ENCODE measurements around the gene NDUFB10. TPM values are rescaled to one million over a fixed set of nuclear protein-coding genes. Genes with fewer than 3 reads are reported as not detected.

The NDUFB10 gene
- polyA plus RNA-seq, 1 of the 3 experiments (the other 2 are of a cell fraction), result 468 TPM

- Histone ChIP-seq H4K20me1 (ENCODE audit: insufficient read depth) (peaks cover 65% of the 10 kb centered on the region), H3K4me2 (peak overlapping the region; percentile 97), H3K79me2 (ENCODE audit: insufficient read depth) (peaks cover 82% of the 10 kb centered on the region), H3K9me3 (no peaks in the 10 kb centered on the region), H3K4me3 (ENCODE audit: low read depth in 2 of 2, low read length in 1 of 2) (peak overlapping the region; percentile 90 to 91; a peak in 3 of 4 replicates), H3K4me1 (ENCODE audit: control insufficient read depth in 1 of 2, insufficient read depth in 2 of 2, low read depth in 1 of 2, low read length in 1 of 2) (peaks cover 24 to 61% of the 10 kb centered on the region in 2 experiments; a peak in 3 of 4 replicates), H3K36me3 (replicated peaks in 1 of 2; ENCODE audit: control insufficient read depth in 1 of 2, insufficient read depth in 2 of 2, low read length in 1 of 2) (peaks cover 3 to 19% of the 10 kb centered on the region in 2 experiments), H3F3A (replicated peaks; ENCODE audit: insufficient read depth) (peaks cover 15% of the 10 kb centered on the region), H3K27ac (ENCODE audit: low read depth in 2 of 2, low read length in 1 of 2) (peak overlapping the region in 1 of 2 experiments; percentile 19; a peak in 1 of 4 replicates), H3K9me2 (no peaks in the 10 kb centered on the region), H3K9ac (peak overlapping the region; percentile 95), H2AFZ (ENCODE audit: low read depth) (no peak overlapping the region), H3K27me3 (ENCODE audit: insufficient read depth) (no peaks in the 10 kb centered on the region)
- WGBS (ENCODE audit: low lambda C conversion rate), result 95% methylated on average over 8 of the region's 16 CpGs
- CTCF ChIA-PET, result interaction anchor here (1.1 to 1.7 kb wide), 2 partner anchors 18 to 40 kb away, joined by 3 to 5 read pairs; partner anchors contain the start of genes NTHL1 and TSC2
- TF ChIP-seq TEAD4 (IDR thresholded peaks at IDR 0.05; ENCODE audit: borderline replicate concordance, insufficient read depth), result no peak
- no peak for TF ChIP-seq NRF1 (IDR thresholded peaks at IDR 0.05; ENCODE audit: low read depth, low read length)
- no peak for TF ChIP-seq FOSL2 (IDR thresholded peaks at IDR 0.05; ENCODE audit: borderline replicate concordance, low read depth)
- TF ChIP-seq EZH2phosphoT487 (IDR thresholded peaks at IDR 0.05; ENCODE audit: borderline replicate concordance, low read depth), result no peak
- TF ChIP-seq RXRA (IDR thresholded peaks at IDR 0.05; ENCODE audit: borderline replicate concordance, low read depth), result no peak
- TF ChIP-seq GATA2 (CRISPR knock-in tag; IDR thresholded peaks at IDR 0.05), result no peak
- no peak for TF ChIP-seq POLR2AphosphoS5 (IDR thresholded peaks at IDR 0.05; ENCODE audit: low read depth, low read length)
- TF ChIP-seq EP300 (IDR thresholded peaks at IDR 0.05; ENCODE audit: borderline replicate concordance in 1 of 2, low read depth in 1 of 2, low read length in 1 of 2), result no peak
- no peak for TF ChIP-seq RAD21 (IDR thresholded peaks at IDR 0.05; ENCODE audit: low read length)
- no peak for TF ChIP-seq NFIC (IDR thresholded peaks at IDR 0.05; ENCODE audit: borderline replicate concordance)
- TF ChIP-seq, protein P1, sequence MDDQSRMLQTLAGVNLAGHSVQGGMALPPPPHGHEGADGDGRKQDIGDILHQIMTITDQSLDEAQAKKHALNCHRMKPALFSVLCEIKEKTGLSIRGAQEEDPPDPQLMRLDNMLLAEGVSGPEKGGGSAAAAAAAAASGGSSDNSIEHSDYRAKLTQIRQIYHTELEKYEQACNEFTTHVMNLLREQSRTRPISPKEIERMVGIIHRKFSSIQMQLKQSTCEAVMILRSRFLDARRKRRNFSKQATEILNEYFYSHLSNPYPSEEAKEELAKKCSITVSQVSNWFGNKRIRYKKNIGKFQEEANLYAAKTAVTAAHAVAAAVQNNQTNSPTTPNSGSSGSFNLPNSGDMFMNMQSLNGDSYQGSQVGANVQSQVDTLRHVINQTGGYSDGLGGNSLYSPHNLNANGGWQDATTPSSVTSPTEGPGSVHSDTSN (IDR thresholded peaks at IDR 0.05), result no peak
- TF ChIP-seq USF2 (IDR thresholded peaks at IDR 0.05; ENCODE audit: borderline replicate concordance, low read depth, low read length), result no peak
- TF ChIP-seq ELF1 (IDR thresholded peaks at IDR 0.05), result no peak
- DNase-seq, result no peak
- POLR2A ChIA-PET, result interaction anchor here (1.4 kb wide), 1 partner anchor 148 kb away, joined by 8 read pairs; the partner anchor contains the start of gene TRAF7
Measured at GRCh38 chr16:2007081-2007836, 47.9 kb downstream of the NDUFB10 start.

DNA sequence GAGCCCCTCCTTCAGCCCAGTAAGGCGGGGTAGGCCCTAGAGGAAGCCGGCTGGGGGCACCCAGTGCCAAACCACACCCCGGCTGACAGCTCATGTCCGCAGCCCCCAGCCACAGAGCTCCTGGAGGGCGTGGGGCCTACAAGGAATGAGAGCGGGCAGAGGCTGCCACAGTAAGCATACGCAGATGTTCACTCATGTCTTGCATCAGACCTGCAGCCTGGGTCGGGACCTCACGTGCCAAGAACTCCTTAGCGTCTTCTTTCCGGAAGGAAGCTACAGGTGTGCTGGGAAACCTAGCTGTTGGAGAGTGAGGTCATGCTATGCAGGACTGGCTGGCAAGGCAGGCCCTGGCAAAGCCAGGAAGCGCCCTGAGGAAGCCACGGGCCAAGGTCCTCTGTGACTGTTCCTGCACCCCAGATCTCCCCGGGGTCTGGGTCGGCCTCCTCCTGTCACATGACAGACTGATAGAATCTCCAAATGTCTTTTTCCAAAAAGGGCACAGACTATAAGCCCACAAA is 48.7 kb downstream of the NDUFB10 start:
- peak overlapping the region; percentile 95; the same call in 1 of the 2 replicates for H3K9ac ChIP-seq
- no peaks in the 10 kb centered on the region for H3K9me3 ChIP-seq
- H3K27ac ChIP-seq (ENCODE audit: low read depth in 2 of 2, low read length in 1 of 2), result peak overlapping the region; percentile 19 to 72; a peak in 2 of 4 replicates
- H3K4me1 ChIP-seq (ENCODE audit: control insufficient read depth in 1 of 2, insufficient read depth in 2 of 2, low read depth in 1 of 2, low read length in 1 of 2), result peaks cover 24 to 61% of the 10 kb centered on the region in 2 experiments; a peak in 3 of 4 replicates
- H3K4me2 ChIP-seq, result peak overlapping the region; percentile 97
- peak overlapping the region; percentile 90 to 91 for H3K4me3 ChIP-seq (ENCODE audit: low read depth in 2 of 2, low read length in 1 of 2)
- peaks cover 2 to 11% of the 10 kb centered on the region in 2 experiments for H3K36me3 ChIP-seq (replicated peaks in 1 of 2; ENCODE audit: control insufficient read depth in 1 of 2, insufficient read depth in 2 of 2, low read length in 1 of 2)
- H2AFZ ChIP-seq (ENCODE audit: low read depth), result no peak overlapping the region
- peaks cover 74% of the 10 kb centered on the region for H3K79me2 ChIP-seq (ENCODE audit: insufficient read depth)
- H4K20me1 ChIP-seq (ENCODE audit: insufficient read depth), result peaks cover 61% of the 10 kb centered on the region
- no peaks in the 10 kb centered on the region for H3K9me2 ChIP-seq
- WGBS (ENCODE audit: low lambda C conversion rate), result 32% methylated on average over 10 of the region's 15 CpGs
- H3F3A ChIP-seq (replicated peaks; ENCODE audit: insufficient read depth), result peaks cover 15% of the 10 kb centered on the region
- H3K27me3 ChIP-seq (ENCODE audit: insufficient read depth), result no peaks in the 10 kb centered on the region
- CTCF ChIA-PET, result interaction anchor here (1.1 to 1.7 kb wide), 7 partner anchors 12 to 140 kb away, joined by 3 to 12 read pairs (median 5); partner anchors contain the start of genes NTHL1, RPS2 and TSC2
- POLR2A ChIA-PET, result interaction anchor here (0.8 to 1.4 kb wide), 2 partner anchors 10 to 147 kb away, joined by 3 to 8 read pairs; partner anchors contain the start of gene TRAF7
- DNase-seq, result no peak
- TF ChIP-seq YY1 (IDR thresholded peaks at IDR 0.05; ENCODE audit: low read depth), result no peak
- TF ChIP-seq EP300 (IDR thresholded peaks at IDR 0.05; ENCODE audit: borderline replicate concordance in 1 of 2, low read depth in 1 of 2, low read length in 1 of 2), result no peak
- TF ChIP-seq MEF2A (IDR thresholded peaks at IDR 0.05; ENCODE audit: borderline replicate concordance, low read depth), result no peak
- TF ChIP-seq MXI1 (IDR thresholded peaks at IDR 0.05; ENCODE audit: low read depth, low read length), result no peak
- TF ChIP-seq POLR2AphosphoS5 (IDR thresholded peaks at IDR 0.05; ENCODE audit: low read depth, low read length), result no peak
- no peak for TF ChIP-seq MAX (IDR thresholded peaks at IDR 0.05; ENCODE audit: low read depth)
- TF ChIP-seq USF2 (IDR thresholded peaks at IDR 0.05; ENCODE audit: borderline replicate concordance, low read depth, low read length), result no peak
- no peak for TF ChIP-seq NFIC (IDR thresholded peaks at IDR 0.05; ENCODE audit: borderline replicate concordance)
- TF ChIP-seq TCF12 (IDR thresholded peaks at IDR 0.05), result no peak
- TF ChIP-seq NRF1 (IDR thresholded peaks at IDR 0.05; ENCODE audit: low read depth, low read length), result no peak
- TF ChIP-seq SMC3 (IDR thresholded peaks at IDR 0.05; ENCODE audit: low read depth, low read length), result no peak
- TF ChIP-seq FOXM1 (IDR thresholded peaks at IDR 0.05; ENCODE audit: low read depth), result no peak
- no peak for TF ChIP-seq GABPA (IDR thresholded peaks at IDR 0.05; ENCODE audit: low read depth)
- no peak for TF ChIP-seq RCOR1 (IDR thresholded peaks at IDR 0.05; ENCODE audit: low read length)
